H9 (cell line): ENCODE data around the gene ICAM4. TPM values are rescaled to one million over a fixed set of nuclear protein-coding genes. Genes with fewer than 3 reads are reported as not detected.

Source experiments
- DNase-seq: peaks from one replicate; pipeline ENCODE4 v3.0.0-alpha.2; 2017
- H2AFZ ChIP-seq: one replicate; pipeline ENCODE4 v1.6.1; 2013; ENCODE audit warnings: mild to moderate bottlenecking, low read length, control low read depth, moderate library complexity
- H2AK5ac ChIP-seq: 2 replicates; pipeline ENCODE4 v1.6.1; 2013; ENCODE audit warnings: low read length, control low read depth, mixed read lengths; ENCODE audit not compliant: insufficient read length
- H2BK120ac ChIP-seq: one replicate; pipeline ENCODE4 v1.6.1; 2013; ENCODE audit warnings: low read depth, mild to moderate bottlenecking, low read length, control low read depth, inconsistent platforms; ENCODE audit not compliant: poor library complexity, severe bottlenecking
- H2BK12ac ChIP-seq: 2 replicates; pipeline ENCODE4 v1.6.1; 2013; ENCODE audit warnings: low read length, control low read depth, mixed read lengths, low read depth; ENCODE audit not compliant: insufficient read length
- H2BK15ac ChIP-seq: 2 replicates; pipeline ENCODE4 v1.6.1; 2013; ENCODE audit warnings: low read depth, low read length, control low read depth
- H2BK20ac ChIP-seq: one replicate; pipeline ENCODE4 v1.6.1; 2013; ENCODE audit warnings: low read depth, mild to moderate bottlenecking, low read length, control low read depth, inconsistent platforms; ENCODE audit not compliant: poor library complexity, severe bottlenecking
- H2BK5ac ChIP-seq: 2 replicates; pipeline ENCODE4 v1.6.1; 2013; ENCODE audit warnings: low read length, control low read depth, mixed read lengths; ENCODE audit not compliant: insufficient read length
- H3K14ac ChIP-seq: 2 replicates; pipeline ENCODE4 v1.6.1; 2013; ENCODE audit warnings: low read length, control low read depth; ENCODE audit not compliant: insufficient read depth
- H3K18ac ChIP-seq: 2 replicates; pipeline ENCODE4 v1.6.1; 2013; ENCODE audit warnings: low read depth, mild to moderate bottlenecking, mixed read lengths, low read length, control low read depth; ENCODE audit not compliant: insufficient read length
- H3K23ac ChIP-seq: 2 replicates; pipeline ENCODE4 v1.6.1; 2013; ENCODE audit warnings: low read length, control low read depth, mixed read lengths, low read depth; ENCODE audit not compliant: insufficient read length
- H3K23me2 ChIP-seq: 2 replicates; pipeline ENCODE4 v1.6.1; 2013; ENCODE audit warnings: low read depth, mild to moderate bottlenecking, mixed read lengths, low read length, control low read depth; ENCODE audit not compliant: insufficient read length, poor library complexity, severe bottlenecking
- H3K27ac ChIP-seq: 2 replicates; pipeline ENCODE4 v1.5.1; 2013; ENCODE audit warnings: low read length, control low read depth, mixed read lengths, low read depth; ENCODE audit not compliant: insufficient read length
- H3K27me3 ChIP-seq: 2 replicates; pipeline ENCODE4 v1.6.1; 2013; ENCODE audit warnings: low read length, control low read depth, inconsistent platforms; ENCODE audit not compliant: insufficient read depth
- H3K4ac ChIP-seq: 2 replicates; pipeline ENCODE4 v1.6.1; 2013; ENCODE audit warnings: low read depth, mild to moderate bottlenecking, control low read depth, inconsistent platforms, low read length, moderate library complexity
- H3K4me1 ChIP-seq: 2 replicates; pipeline ENCODE4 v1.6.1; 2013; ENCODE audit warnings: low read length, control low read depth, inconsistent platforms; ENCODE audit not compliant: insufficient read depth
- H3K4me2 ChIP-seq: 2 replicates; pipeline ENCODE4 v1.6.1; 2013; ENCODE audit warnings: low read length, control low read depth, mixed read lengths; ENCODE audit not compliant: insufficient read length, insufficient read depth
- H3K56ac ChIP-seq: 2 replicates; pipeline ENCODE4 v1.6.1; 2013; ENCODE audit warnings: low read depth, mild to moderate bottlenecking, mixed read lengths, low read length, control low read depth; ENCODE audit not compliant: insufficient read length
- H3K79me1 ChIP-seq: 2 replicates; pipeline ENCODE4 v1.6.1; 2013; ENCODE audit warnings: low read depth, mild to moderate bottlenecking, moderate library complexity, low read length, control low read depth, inconsistent platforms; ENCODE audit not compliant: insufficient read depth, poor library complexity, severe bottlenecking
- H3K79me2 ChIP-seq: 2 replicates; pipeline ENCODE4 v1.6.1; 2013; ENCODE audit warnings: low read length, control low read depth, inconsistent platforms; ENCODE audit not compliant: insufficient read depth
- H3K9ac ChIP-seq: 2 replicates; pipeline ENCODE4 v1.6.1; 2013; ENCODE audit warnings: low read length, control low read depth, mixed read lengths; ENCODE audit not compliant: insufficient read length; ENCODE audit errors: extremely low read depth
- H3K9me3 ChIP-seq: one replicate; pipeline ENCODE4 v1.6.1; 2013; ENCODE audit warnings: low read depth, low read length, inconsistent platforms; ENCODE audit not compliant: control insufficient read depth
- H3T11ph ChIP-seq: one replicate; pipeline ENCODE4 v1.6.1; 2013; ENCODE audit warnings: mild to moderate bottlenecking, low read length, control low read depth, inconsistent platforms
- H4K20me1 ChIP-seq: one replicate; pipeline ENCODE4 v1.6.1; 2013; ENCODE audit not compliant: control insufficient read depth, insufficient read length, insufficient read depth
- H4K5ac ChIP-seq: 2 replicates; pipeline ENCODE4 v1.6.1; 2013; ENCODE audit warnings: low read depth, mild to moderate bottlenecking, mixed read lengths, low read length, control low read depth; ENCODE audit not compliant: insufficient read length
- H4K8ac ChIP-seq: replicated peaks from 2 replicates; pipeline ENCODE4 v1.6.1; 2013; ENCODE audit warnings: low read length, control low read depth, mixed read lengths, low read depth; ENCODE audit not compliant: insufficient read length
- H4K91ac ChIP-seq: 2 replicates; pipeline ENCODE4 v1.6.1; 2013; ENCODE audit warnings: low read depth, mild to moderate bottlenecking, moderate library complexity, mixed read lengths, low read length, control low read depth; ENCODE audit not compliant: insufficient read length
- H3K27ac Mint-ChIP-seq, 3 experiments: 2 replicates in 2 of 3; 3 replicates in 1 of 3; pipeline ENCODE4 v1.8.0; 2020 to 2021; ENCODE audit warnings: mixed read lengths in 3 of 3, mild to moderate bottlenecking in 1 of 3, moderate library complexity in 1 of 3
- H3K27me3 Mint-ChIP-seq: 2 replicates; pipeline ENCODE4 v1.8.0; 2021; ENCODE audit warnings: low read depth, mild to moderate bottlenecking, moderate library complexity, mixed read lengths
- H3K36me3 Mint-ChIP-seq, 3 experiments: 2 replicates in 2 of 3; 3 replicates in 1 of 3; pipeline ENCODE4 v1.8.0; 2020 to 2021; ENCODE audit warnings: low read depth in 3 of 3, mixed read lengths in 3 of 3; ENCODE audit not compliant: insufficient read depth in 1 of 3
- H3K4me1 Mint-ChIP-seq, 2 experiments: 2 replicates each; pipeline ENCODE4 v1.8.0; 2020; ENCODE audit warnings: mixed read lengths in 2 of 2
- H3K4me3 Mint-ChIP-seq, 2 experiments: 2 replicates in 1 of 2; 3 replicates in 1 of 2; pipeline ENCODE4 v1.8.0; 2020 to 2021; ENCODE audit warnings: mild to moderate bottlenecking in 2 of 2, mixed read lengths in 2 of 2, moderate library complexity in 1 of 2
- H3K9me3 Mint-ChIP-seq, 2 experiments: 2 replicates in 1 of 2; 3 replicates in 1 of 2; pipeline ENCODE4 v1.8.0; 2020; ENCODE audit warnings: mild to moderate bottlenecking in 2 of 2, mixed read lengths in 2 of 2, moderate library complexity in 1 of 2
- WGBS: extraction: QIAGEN DNeasy Blood & Tissue Kit; methylation state at CpG from one replicate; pipeline ENCODE4 v1.1.7; 2013; ENCODE audit warnings: missing lambda C conversion rate, low lambda C conversion rate, mixed read lengths; ENCODE audit not compliant: insufficient read length; ENCODE audit errors: extremely low coverage; 5-methylcytosine and 5-hydroxymethylcytosine counted together
- total RNA-seq: library from RNA; stranded (reverse); gene quantifications from 2 replicates; pipeline ENCODE4 v1.2.1, GENCODE V29; 2021
- TF ChIP-seq, protein P1 (sequence below): fragments of 200-600 bp; sonication (generic); conservative IDR thresholded peaks from 3 replicates; pipeline ENCODE4 v1.8.0; 2021; ENCODE audit warnings: antibody characterized with exemption, mild to moderate bottlenecking

Gene ICAM4
- total RNA-seq, 1 experiment from 2014 or later: 1.1 TPM

DNA sequence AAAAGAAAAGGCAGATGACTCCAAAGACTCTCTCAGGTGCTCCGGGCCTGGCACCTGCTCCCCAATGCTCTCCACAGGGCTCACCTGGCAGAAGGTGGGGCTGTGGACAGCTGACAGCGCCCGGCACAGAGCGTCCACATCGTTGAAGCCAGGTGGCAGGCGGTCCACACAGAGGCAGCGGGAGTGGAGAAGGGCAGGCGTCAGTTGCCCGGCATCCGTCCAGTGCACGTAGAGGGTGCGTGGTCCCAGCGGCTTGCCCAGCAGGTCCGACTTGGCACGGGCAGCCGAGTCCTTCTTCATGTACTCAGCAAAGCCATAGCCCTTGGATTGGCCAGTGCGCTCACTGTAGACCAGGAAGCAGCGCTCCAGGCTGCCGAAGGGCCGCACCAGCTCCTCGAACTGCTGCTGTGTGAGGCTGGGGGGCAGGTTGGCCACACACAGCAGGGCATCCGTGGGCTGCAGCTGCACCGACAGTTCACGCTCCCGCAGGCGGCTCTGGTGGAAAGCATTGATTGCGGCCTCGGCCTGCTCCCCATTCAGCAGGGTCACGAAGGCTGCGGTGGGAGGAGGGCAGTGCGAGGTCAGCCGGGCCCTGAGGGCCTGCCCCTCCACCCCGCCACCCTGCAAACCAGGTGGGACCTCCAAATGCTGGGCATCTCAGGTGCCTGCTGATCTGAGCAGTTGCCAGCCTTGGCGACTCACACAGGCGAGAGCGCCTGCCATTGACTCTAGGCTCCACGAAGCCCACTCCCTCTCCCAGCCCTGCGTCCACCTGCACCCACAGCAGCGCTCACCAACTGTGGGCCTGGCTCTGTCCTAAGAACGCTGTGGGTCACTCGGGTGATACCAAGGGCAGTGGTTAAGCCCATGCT, 42.0 kb downstream of the ICAM4 start:
- no peak overlapping the region for H3K27ac Mint-ChIP-seq
- H3K27me3 Mint-ChIP-seq: no peaks in the 10 kb centered on the region
- no peaks in the 10 kb centered on the region for H3K4me1 ChIP-seq
- H3K9ac ChIP-seq: no peak overlapping the region
- H3K18ac ChIP-seq: no peak overlapping the region
- no peak overlapping the region for H3K27ac ChIP-seq
- H3K9me3 Mint-ChIP-seq: no peaks in the 10 kb centered on the region; a peak in 1 of 5 replicates
- no peak overlapping the region for H3T11ph ChIP-seq
- peaks cover 8% of the 10 kb centered on the region; the same call in 1 of the 2 replicates for H3K79me2 ChIP-seq
- H2BK5ac ChIP-seq: no peak overlapping the region
- H2BK12ac ChIP-seq: no peak overlapping the region
- H4K91ac ChIP-seq: no peak overlapping the region
- H3K4me2 ChIP-seq: no peak overlapping the region
- no CpG with 5 or more reads among the region's 41 CpGs for WGBS
- H2AFZ ChIP-seq: no peak overlapping the region
- H4K5ac ChIP-seq: no peak overlapping the region
- H3K27me3 ChIP-seq: no peaks in the 10 kb centered on the region
- H3K23ac ChIP-seq: no peak overlapping the region
- H3K36me3 Mint-ChIP-seq: peaks cover 19 to 70% (median 57%) of the 10 kb centered on the region in 3 experiments; a peak in 6 of 7 replicates
- peaks cover 10% of the 10 kb centered on the region for H3K23me2 ChIP-seq
- H3K4ac ChIP-seq: no peak overlapping the region
- no peak overlapping the region for H3K56ac ChIP-seq
- no peaks in the 10 kb centered on the region for H4K20me1 ChIP-seq
- H3K79me1 ChIP-seq: peaks cover 4% of the 10 kb centered on the region
- no peak overlapping the region for H2AK5ac ChIP-seq
- DNase-seq: no peak
- H2BK20ac ChIP-seq: no peak overlapping the region
- H3K9me3 ChIP-seq: no peaks in the 10 kb centered on the region
- H3K14ac ChIP-seq: no peak overlapping the region
- no peak overlapping the region for H2BK15ac ChIP-seq
- H2BK120ac ChIP-seq: no peak overlapping the region
- H4K8ac ChIP-seq: no peak overlapping the region
- TF ChIP-seq, protein P1, sequence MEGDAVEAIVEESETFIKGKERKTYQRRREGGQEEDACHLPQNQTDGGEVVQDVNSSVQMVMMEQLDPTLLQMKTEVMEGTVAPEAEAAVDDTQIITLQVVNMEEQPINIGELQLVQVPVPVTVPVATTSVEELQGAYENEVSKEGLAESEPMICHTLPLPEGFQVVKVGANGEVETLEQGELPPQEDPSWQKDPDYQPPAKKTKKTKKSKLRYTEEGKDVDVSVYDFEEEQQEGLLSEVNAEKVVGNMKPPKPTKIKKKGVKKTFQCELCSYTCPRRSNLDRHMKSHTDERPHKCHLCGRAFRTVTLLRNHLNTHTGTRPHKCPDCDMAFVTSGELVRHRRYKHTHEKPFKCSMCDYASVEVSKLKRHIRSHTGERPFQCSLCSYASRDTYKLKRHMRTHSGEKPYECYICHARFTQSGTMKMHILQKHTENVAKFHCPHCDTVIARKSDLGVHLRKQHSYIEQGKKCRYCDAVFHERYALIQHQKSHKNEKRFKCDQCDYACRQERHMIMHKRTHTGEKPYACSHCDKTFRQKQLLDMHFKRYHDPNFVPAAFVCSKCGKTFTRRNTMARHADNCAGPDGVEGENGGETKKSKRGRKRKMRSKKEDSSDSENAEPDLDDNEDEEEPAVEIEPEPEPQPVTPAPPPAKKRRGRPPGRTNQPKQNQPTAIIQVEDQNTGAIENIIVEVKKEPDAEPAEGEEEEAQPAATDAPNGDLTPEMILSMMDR: no peak
- peaks cover 7 to 10% of the 10 kb centered on the region in 2 experiments for H3K4me1 Mint-ChIP-seq
- no peak overlapping the region for H3K4me3 Mint-ChIP-seq
